SU-DHL-6 (cell line): Measurements from ENCODE around the gene FAM120A.

Experiments used
- H2AFZ ChIP-seq: fragments of 200-600 bp; sonication (generic); 2 replicates; pipeline ENCODE4 v1.6.1; 2014; ENCODE audit warnings: low read depth, mild to moderate bottlenecking, moderate library complexity, mixed read lengths, antibody characterized with exemption, low read length; ENCODE audit not compliant: severe bottlenecking
- H3F3A ChIP-seq: fragments of 200-600 bp; shearing (Covaris generic); 2 replicates; pipeline ENCODE4 v1.6.0; 2016; ENCODE audit warnings: antibody characterized with exemption, mild to moderate bottlenecking; ENCODE audit not compliant: insufficient read depth
- H3K27ac ChIP-seq: fragments of 200-600 bp; sonication (generic); 2 replicates; pipeline ENCODE4 v1.5.1; 2016; ENCODE audit warnings: low read depth, mild to moderate bottlenecking, low read length, moderate library complexity, mixed read lengths
- H3K27me3 ChIP-seq: fragments of 200-600 bp; sonication (generic), shearing (Covaris generic); 2 replicates; pipeline ENCODE4 v1.6.0; 2014; ENCODE audit warnings: mild to moderate bottlenecking, low read length
- H3K36me3 ChIP-seq: fragments of 200-600 bp; sonication (generic); 2 replicates; pipeline ENCODE4 v1.6.1; 2014; ENCODE audit warnings: mild to moderate bottlenecking, low read length, mixed read lengths
- H3K4me2 ChIP-seq: fragments of 300-600, 200-600 bp; shearing (Covaris generic), sonication (generic); 2 replicates; pipeline ENCODE4 v1.6.0; 2014; ENCODE audit warnings: low read length, low read depth, mild to moderate bottlenecking; ENCODE audit not compliant: poor library complexity, severe bottlenecking
- H3K4me3 ChIP-seq: fragments of 200-600 bp; sonication (generic); 2 replicates; pipeline ENCODE4 v1.5.1; 2014; ENCODE audit warnings: antibody characterized with exemption, low read length, mild to moderate bottlenecking, mixed read lengths; ENCODE audit not compliant: insufficient read depth, poor library complexity, severe bottlenecking
- H3K79me2 ChIP-seq: fragments of 200-600 bp; sonication (generic); 2 replicates; pipeline ENCODE4 v1.6.1; 2014; ENCODE audit warnings: mild to moderate bottlenecking, low read length, moderate library complexity; ENCODE audit not compliant: insufficient read depth
- H3K9ac ChIP-seq: fragments of 200-600 bp; sonication (generic); 2 replicates; pipeline ENCODE4 v1.7.0; 2014; ENCODE audit warnings: mild to moderate bottlenecking, low read length
- H3K9me2 ChIP-seq: fragments of 200-600 bp; sonication (generic); replicated peaks from 2 replicates; pipeline ENCODE4 v1.6.1; 2014; ENCODE audit warnings: low read length; ENCODE audit not compliant: insufficient read depth
- H3K9me3 ChIP-seq: fragments of 200-600 bp; sonication (generic); 2 replicates; pipeline ENCODE4 v1.6.1; 2014; ENCODE audit warnings: low read length, mixed read lengths; ENCODE audit not compliant: insufficient read depth
- H4K20me1 ChIP-seq: fragments of 200-600 bp; sonication (generic); 2 replicates; pipeline ENCODE4 v1.6.1; 2014; ENCODE audit warnings: low read depth, mild to moderate bottlenecking, antibody characterized with exemption, low read length, moderate library complexity, mixed read lengths
- CTCF ChIP-seq: fragments of 200-600 bp; sonication (generic); IDR thresholded peaks from one replicate; pipeline ENCODE4 v1.5.1; 2017; ENCODE audit warnings: antibody characterized with exemption, mild to moderate bottlenecking, low read length, moderate library complexity; ENCODE audit not compliant: insufficient read depth, poor library complexity, severe bottlenecking
- EZH2phosphoT487 ChIP-seq: fragments of 200-600 bp; sonication (generic), shearing (Covaris generic); conservative IDR thresholded peaks from 2 replicates; pipeline ENCODE4 v1.6.1; 2018; ENCODE audit warnings: mild to moderate bottlenecking, antibody characterized with exemption, low read length, moderate library complexity, mixed read lengths

The FAM120A gene

GRCh38 chr9:93415176-93415690 is 36.3 kb upstream of the FAM120A start:
- Histone ChIP-seq H3K36me3 (no peaks in the 10 kb centered on the region), H3K4me3 (no peak overlapping the region), H3K27me3 (no peaks in the 10 kb centered on the region; the same call in 1 of the 2 replicates), H4K20me1 (no peaks in the 10 kb centered on the region), H3K4me2 (no peak overlapping the region), H3K79me2 (no peaks in the 10 kb centered on the region), H3K9ac (no peak overlapping the region), H2AFZ (no peak overlapping the region), H3K9me2 (no peaks in the 10 kb centered on the region), H3F3A (no peaks in the 10 kb centered on the region), H3K27ac (no peak overlapping the region), H3K9me3 (0 out of 2 replicates have a peak, but pooled peaks cover 5% of the 10 kb centered on the region)
- no peak for TF ChIP-seq EZH2phosphoT487
- no peak for TF ChIP-seq CTCF

DNA sequence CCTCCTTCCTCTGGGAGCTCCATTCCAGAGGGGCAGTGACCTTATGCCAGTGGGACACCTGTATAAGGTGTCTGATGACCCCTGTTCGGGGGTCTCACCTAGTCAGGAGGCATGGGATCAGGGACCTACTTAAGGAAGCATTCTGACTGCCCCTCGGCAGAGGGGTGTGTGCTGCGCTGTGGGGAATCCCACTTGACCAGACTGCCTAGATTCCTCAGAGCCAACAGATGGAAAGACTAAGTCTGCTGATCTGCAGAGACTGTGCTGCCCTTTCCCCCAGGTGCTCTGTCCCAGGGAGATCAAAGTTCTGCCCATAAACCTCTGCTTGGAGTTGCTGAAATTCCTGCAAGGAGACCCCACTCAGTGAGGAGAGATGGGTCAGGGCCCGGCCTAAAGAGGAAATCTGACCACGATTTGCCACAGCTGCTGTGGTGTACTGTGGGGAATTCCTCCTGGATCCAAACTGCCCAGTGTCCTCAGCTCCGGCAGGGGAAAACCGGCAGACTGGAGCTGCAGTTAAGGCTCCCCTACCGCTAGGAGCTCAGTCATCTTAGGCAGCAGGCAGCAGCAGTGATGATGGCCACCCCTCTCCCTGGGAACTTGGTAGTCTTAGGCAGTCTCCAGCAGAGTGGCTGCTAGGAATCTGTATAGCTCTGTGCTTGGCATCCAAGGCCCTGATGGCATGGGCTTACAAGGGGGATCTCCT is 34.8 kb upstream of the FAM120A start:
- Histone ChIP-seq H3K27me3 (no peaks in the 10 kb centered on the region; the same call in 1 of the 2 replicates), H3K36me3 (no peaks in the 10 kb centered on the region), H3K27ac (no peak overlapping the region), H2AFZ (no peak overlapping the region), H3K9me2 (no peaks in the 10 kb centered on the region), H3K79me2 (no peaks in the 10 kb centered on the region), H3K9me3 (0 out of 2 replicates have a peak, but pooled peaks cover 5% of the 10 kb centered on the region), H3K4me2 (no peak overlapping the region), H3K4me3 (no peak overlapping the region), H3F3A (no peaks in the 10 kb centered on the region), H4K20me1 (no peaks in the 10 kb centered on the region), H3K9ac (no peak overlapping the region)
- no peak for TF ChIP-seq CTCF
- TF ChIP-seq EZH2phosphoT487 = no peak

GRCh38 chr9:93417538-93417937 is 33.9 kb upstream of the FAM120A start:
- Histone ChIP-seq H3K4me2 (no peak overlapping the region), H2AFZ (no peak overlapping the region), H3F3A (no peaks in the 10 kb centered on the region), H3K9me2 (no peaks in the 10 kb centered on the region), H3K79me2 (no peaks in the 10 kb centered on the region), H3K27me3 (no peaks in the 10 kb centered on the region; the same call in 1 of the 2 replicates), H3K9me3 (0 out of 2 replicates have a peak, but pooled peaks cover 5% of the 10 kb centered on the region), H3K4me3 (no peak overlapping the region), H3K36me3 (no peaks in the 10 kb centered on the region), H3K9ac (no peak overlapping the region), H4K20me1 (no peaks in the 10 kb centered on the region), H3K27ac (no peak overlapping the region)
- no peak for TF ChIP-seq CTCF
- no peak for TF ChIP-seq EZH2phosphoT487
